Measurements from ENCODE around the gene DQX1. TPM values are rescaled to one million over a fixed set of nuclear protein-coding genes. Genes with fewer than 3 reads are reported as not detected.

DQX1 gene
- total and polyA plus RNA-seq, 4 donors: 0.12 to 0.34 (median 0.17) TPM; not detected in 1

GRCh38 chr2:74536166-74536950, 10.3 kb upstream of the DQX1 start:
- H3K27me3 ChIP-seq (ENCODE audit: control insufficient read depth in 3 of 3, insufficient read depth in 3 of 3, low read length in 2 of 3): no peaks in the 10 kb centered on the region
- H3K9me3 ChIP-seq (ENCODE audit: control insufficient read depth in 4 of 4, insufficient read depth in 3 of 4, low read length in 3 of 4): no peaks in the 10 kb centered on the region
- 87 to 92% methylated on average over 22 to 23 of the region's 23 CpGs for WGBS, 2 donors
- no peak for TF ChIP-seq CTCF (IDR thresholded peaks at IDR 0.05; ENCODE audit: control extremely low read depth, extremely low read depth)
- no peak overlapping the region for H3K4me3 ChIP-seq
- DNase-seq: no peak
- ATAC-seq (ENCODE audit: insufficient read depth, low FRiP score): no peak
- H3K4me1 ChIP-seq (ENCODE audit: control insufficient read depth in 5 of 5, insufficient read depth in 5 of 5, low read length in 5 of 5): peaks cover 0 to 2% (median 0%) of the 10 kb centered on the region in 5 donors
- no peak overlapping the region for H3K27ac ChIP-seq (ENCODE audit: low read depth in 1 of 2, low read length in 1 of 2)
- H3K9ac ChIP-seq (ENCODE audit: insufficient read depth in 1 of 2, low read length in 2 of 2): no peak overlapping the region
- peaks cover 5 to 23% (median 12%) of the 10 kb centered on the region in 4 donors for H3K36me3 ChIP-seq (ENCODE audit: control insufficient read depth in 4 of 4, insufficient read depth in 4 of 4, low read length in 4 of 4)

- Histone ChIP-seq H3K9me3 (ENCODE audit: control insufficient read depth in 4 of 4, insufficient read depth in 3 of 4, low read length in 3 of 4) (no peaks in the 10 kb centered on the region), H3K27ac (ENCODE audit: low read depth in 1 of 2, low read length in 1 of 2) (no peak overlapping the region), H3K9ac (ENCODE audit: insufficient read depth in 1 of 2, low read length in 2 of 2) (no peak overlapping the region), H3K36me3 (ENCODE audit: control insufficient read depth in 4 of 4, insufficient read depth in 4 of 4, low read length in 4 of 4) (peaks cover 5 to 23% (median 12%) of the 10 kb centered on the region in 4 donors), H3K4me1 (ENCODE audit: control insufficient read depth in 5 of 5, insufficient read depth in 5 of 5, low read length in 5 of 5) (peaks cover 0 to 11% (median 5%) of the 10 kb centered on the region in 5 donors), H3K27me3 (ENCODE audit: control insufficient read depth in 3 of 3, insufficient read depth in 3 of 3, low read length in 2 of 3) (no peaks in the 10 kb centered on the region), H3K4me3 (no peak overlapping the region)
- ATAC-seq (ENCODE audit: insufficient read depth, low FRiP score): no peak
- TF ChIP-seq CTCF (IDR thresholded peaks at IDR 0.05; ENCODE audit: control extremely low read depth, extremely low read depth): no peak
- 92 to 94% methylated on average over 10 of the region's 10 CpGs for WGBS, 2 donors
- DNase-seq: no peak
Observed at GRCh38 chr2:74535440-74535965, 9.5 kb upstream of the DQX1 start.

GRCh38 chr2:74534411-74534810, 8.4 kb upstream of the DQX1 start:
- 84 to 87% methylated on average over 12 of the region's 12 CpGs for WGBS, 2 donors
- Histone ChIP-seq H3K4me1 (ENCODE audit: control insufficient read depth in 5 of 5, insufficient read depth in 5 of 5, low read length in 5 of 5) (peaks cover 0 to 12% (median 5%) of the 10 kb centered on the region in 5 donors), H3K27me3 (ENCODE audit: control insufficient read depth in 3 of 3, insufficient read depth in 3 of 3, low read length in 2 of 3) (no peaks in the 10 kb centered on the region), H3K36me3 (ENCODE audit: control insufficient read depth in 4 of 4, insufficient read depth in 4 of 4, low read length in 4 of 4) (peaks cover 5 to 23% (median 12%) of the 10 kb centered on the region in 4 donors), H3K27ac (ENCODE audit: low read depth in 1 of 2, low read length in 1 of 2) (no peak overlapping the region), H3K4me3 (no peak overlapping the region), H3K9me3 (ENCODE audit: control insufficient read depth in 4 of 4, insufficient read depth in 3 of 4, low read length in 3 of 4) (no peaks in the 10 kb centered on the region), H3K9ac (ENCODE audit: insufficient read depth in 1 of 2, low read length in 2 of 2) (no peak overlapping the region)
- no peak for DNase-seq
- no peak for TF ChIP-seq CTCF (IDR thresholded peaks at IDR 0.05; ENCODE audit: control extremely low read depth, extremely low read depth)
- no peak for ATAC-seq (ENCODE audit: insufficient read depth, low FRiP score)

Measured in lung (tissue), 12 donors.